K562 (cell line): ENCODE results near the gene CDAN1.

ENCODE experiments used
- ATF7 ChIP-seq: fragments of 450-650 bp; IDR thresholded peaks from 2 replicates; pipeline ENCODE4 v1.7.1; 2014; ENCODE audit warnings: mild to moderate bottlenecking, moderate library complexity
- EP300 ChIP-seq: IDR thresholded peaks from 2 replicates; pipeline ENCODE4 v1.6.1; 2012; ENCODE audit warnings: low read length, improper control_type of control experiment
- EZH2 ChIP-seq: IDR thresholded peaks from 2 replicates; pipeline ENCODE4 v1.6.1; 2012; ENCODE audit warnings: low read depth, mild to moderate bottlenecking, inconsistent platforms, low read length, borderline replicate concordance
- FOSL1 ChIP-seq: fragments of 200-800 bp; sonication (Bioruptor generic); conservative IDR thresholded peaks from 2 replicates; pipeline ENCODE4 v1.6.1; 2016; ENCODE audit warnings: missing genetic modification characterization, missing compliant biosample characterization
- GABPA ChIP-seq: fragments of 200-800 bp; sonication (Bioruptor generic); conservative IDR thresholded peaks from 2 replicates; pipeline ENCODE4 v1.6.1; 2016; ENCODE audit warnings: low read depth, missing genetic modification characterization, missing compliant biosample characterization
- HMG20B ChIP-seq: fragments of 250-450 bp; sonication (Bioruptor Pico); IDR thresholded peaks from 2 replicates; pipeline ENCODE4 v1.5.0; 2021; ENCODE audit warnings: mild to moderate bottlenecking
- JUND ChIP-seq, 2 experiments: IDR thresholded peaks; 2 replicates in 1 of 2; 3 replicates in 1 of 2; pipeline ENCODE4 v1.6.1; 2011; ENCODE audit warnings: borderline replicate concordance in 2 of 2, low read depth in 2 of 2, low read length in 2 of 2, improper control_type of control experiment in 1 of 2, missing biosample characterization in 1 of 2, missing genetic modification characterization in 1 of 2, missing genetic modification reagents in 1 of 2
- MYBL2 ChIP-seq, 2 experiments: fragments of 450-650 bp in 1 of 2; sonication (generic) in 1 of 2; formaldehyde crosslinking in 1 of 2; IDR thresholded peaks; 2 replicates each; pipeline versions ENCODE4 v1.6.1 to v1.8.1; 2017 to 2022; ENCODE audit warnings: borderline replicate concordance in 1 of 2, inconsistent platforms in 1 of 2, low read depth in 1 of 2, mild to moderate bottlenecking in 1 of 2, missing genetic modification reagents in 1 of 2, moderate library complexity in 1 of 2
- SMAD3 ChIP-seq: fragments of 450-650 bp; formaldehyde crosslinking; conservative IDR thresholded peaks from 2 replicates; pipeline ENCODE4 v1.4.0; 2020; ENCODE audit warnings: mild to moderate bottlenecking
- ZNF224 ChIP-seq: sonication (generic); formaldehyde crosslinking; IDR thresholded peaks from 2 replicates; pipeline ENCODE4 v1.8.0; 2022; ENCODE audit warnings: mild to moderate bottlenecking, missing genetic modification reagents
- ZNF384 ChIP-seq: IDR thresholded peaks from 2 replicates; pipeline ENCODE4 v1.6.1; 2012; ENCODE audit warnings: low read depth, low read length, improper control_type of control experiment
- TF ChIP-seq, protein P1 (sequence below), 3 experiments: IDR thresholded peaks in 2 of 3; conservative IDR thresholded peaks in 1 of 3; 2 replicates each; pipeline ENCODE4 v1.5.1; 2011 to 2012; ENCODE audit warnings: low read length in 3 of 3, mild to moderate bottlenecking in 3 of 3, control low read depth in 2 of 3, improper control_type of control experiment in 1 of 3, inconsistent platforms in 1 of 3, low read depth in 1 of 3, mixed read lengths in 1 of 3, moderate library complexity in 1 of 3; ENCODE audit not compliant: insufficient read depth in 2 of 3
- TF ChIP-seq, protein P2 (sequence below): fragments of 250-450 bp; sonication (Bioruptor Pico); IDR thresholded peaks from 2 replicates; pipeline ENCODE4 v1.5.0; 2021
- TF ChIP-seq, protein P3 (sequence below): fragments of 450-650 bp; IDR thresholded peaks from 2 replicates; pipeline ENCODE4 v1.6.1; 2016; ENCODE audit warnings: low read depth

DNA sequence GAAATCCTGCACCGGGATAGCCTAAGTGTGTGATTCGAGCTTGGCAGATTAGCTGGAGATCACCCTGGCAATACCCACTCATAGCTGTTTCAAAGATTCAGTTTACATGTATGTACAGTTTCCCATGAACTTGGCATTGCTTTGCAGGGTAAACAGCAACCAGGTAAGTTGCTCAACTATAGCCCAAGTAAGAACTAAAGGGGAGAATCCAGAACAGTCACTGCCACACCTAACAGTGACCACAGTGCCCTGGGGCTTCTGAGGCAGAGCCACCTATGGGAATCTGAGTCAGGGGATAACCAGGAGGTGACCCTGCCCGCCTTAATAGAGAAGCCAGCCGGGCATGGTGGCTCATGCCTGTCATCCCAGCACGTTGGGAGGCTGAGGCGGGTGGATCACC is 15.9 kb downstream of the CDAN1 start:
- no peak for TF ChIP-seq EP300
- TF ChIP-seq EZH2: no peak
- TF ChIP-seq, protein P1, sequence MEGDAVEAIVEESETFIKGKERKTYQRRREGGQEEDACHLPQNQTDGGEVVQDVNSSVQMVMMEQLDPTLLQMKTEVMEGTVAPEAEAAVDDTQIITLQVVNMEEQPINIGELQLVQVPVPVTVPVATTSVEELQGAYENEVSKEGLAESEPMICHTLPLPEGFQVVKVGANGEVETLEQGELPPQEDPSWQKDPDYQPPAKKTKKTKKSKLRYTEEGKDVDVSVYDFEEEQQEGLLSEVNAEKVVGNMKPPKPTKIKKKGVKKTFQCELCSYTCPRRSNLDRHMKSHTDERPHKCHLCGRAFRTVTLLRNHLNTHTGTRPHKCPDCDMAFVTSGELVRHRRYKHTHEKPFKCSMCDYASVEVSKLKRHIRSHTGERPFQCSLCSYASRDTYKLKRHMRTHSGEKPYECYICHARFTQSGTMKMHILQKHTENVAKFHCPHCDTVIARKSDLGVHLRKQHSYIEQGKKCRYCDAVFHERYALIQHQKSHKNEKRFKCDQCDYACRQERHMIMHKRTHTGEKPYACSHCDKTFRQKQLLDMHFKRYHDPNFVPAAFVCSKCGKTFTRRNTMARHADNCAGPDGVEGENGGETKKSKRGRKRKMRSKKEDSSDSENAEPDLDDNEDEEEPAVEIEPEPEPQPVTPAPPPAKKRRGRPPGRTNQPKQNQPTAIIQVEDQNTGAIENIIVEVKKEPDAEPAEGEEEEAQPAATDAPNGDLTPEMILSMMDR (IDR thresholded peaks at IDR 0.05 in 2 of 3, conservative IDR thresholded peaks at IDR 0.05 in 1 of 3; ENCODE audit: insufficient read depth in 2 of 3, low read depth in 1 of 3, low read length in 3 of 3): no peak
- TF ChIP-seq, protein P2, sequence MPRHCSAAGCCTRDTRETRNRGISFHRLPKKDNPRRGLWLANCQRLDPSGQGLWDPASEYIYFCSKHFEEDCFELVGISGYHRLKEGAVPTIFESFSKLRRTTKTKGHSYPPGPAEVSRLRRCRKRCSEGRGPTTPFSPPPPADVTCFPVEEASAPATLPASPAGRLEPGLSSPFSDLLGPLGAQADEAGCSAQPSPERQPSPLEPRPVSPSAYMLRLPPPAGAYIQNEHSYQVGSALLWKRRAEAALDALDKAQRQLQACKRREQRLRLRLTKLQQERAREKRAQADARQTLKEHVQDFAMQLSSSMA (CRISPR knock-in tag): no peak
- no peak for TF ChIP-seq HMG20B (CRISPR knock-in tag)
- no peak for TF ChIP-seq JUND (IDR thresholded peaks at IDR 0.05; ENCODE audit: borderline replicate concordance, low read depth, low read length)
- TF ChIP-seq JUND (tag; IDR thresholded peaks at IDR 0.05; ENCODE audit: borderline replicate concordance, low read depth, low read length): no peak
- TF ChIP-seq ZNF384: no peak
- TF ChIP-seq, protein P3, sequence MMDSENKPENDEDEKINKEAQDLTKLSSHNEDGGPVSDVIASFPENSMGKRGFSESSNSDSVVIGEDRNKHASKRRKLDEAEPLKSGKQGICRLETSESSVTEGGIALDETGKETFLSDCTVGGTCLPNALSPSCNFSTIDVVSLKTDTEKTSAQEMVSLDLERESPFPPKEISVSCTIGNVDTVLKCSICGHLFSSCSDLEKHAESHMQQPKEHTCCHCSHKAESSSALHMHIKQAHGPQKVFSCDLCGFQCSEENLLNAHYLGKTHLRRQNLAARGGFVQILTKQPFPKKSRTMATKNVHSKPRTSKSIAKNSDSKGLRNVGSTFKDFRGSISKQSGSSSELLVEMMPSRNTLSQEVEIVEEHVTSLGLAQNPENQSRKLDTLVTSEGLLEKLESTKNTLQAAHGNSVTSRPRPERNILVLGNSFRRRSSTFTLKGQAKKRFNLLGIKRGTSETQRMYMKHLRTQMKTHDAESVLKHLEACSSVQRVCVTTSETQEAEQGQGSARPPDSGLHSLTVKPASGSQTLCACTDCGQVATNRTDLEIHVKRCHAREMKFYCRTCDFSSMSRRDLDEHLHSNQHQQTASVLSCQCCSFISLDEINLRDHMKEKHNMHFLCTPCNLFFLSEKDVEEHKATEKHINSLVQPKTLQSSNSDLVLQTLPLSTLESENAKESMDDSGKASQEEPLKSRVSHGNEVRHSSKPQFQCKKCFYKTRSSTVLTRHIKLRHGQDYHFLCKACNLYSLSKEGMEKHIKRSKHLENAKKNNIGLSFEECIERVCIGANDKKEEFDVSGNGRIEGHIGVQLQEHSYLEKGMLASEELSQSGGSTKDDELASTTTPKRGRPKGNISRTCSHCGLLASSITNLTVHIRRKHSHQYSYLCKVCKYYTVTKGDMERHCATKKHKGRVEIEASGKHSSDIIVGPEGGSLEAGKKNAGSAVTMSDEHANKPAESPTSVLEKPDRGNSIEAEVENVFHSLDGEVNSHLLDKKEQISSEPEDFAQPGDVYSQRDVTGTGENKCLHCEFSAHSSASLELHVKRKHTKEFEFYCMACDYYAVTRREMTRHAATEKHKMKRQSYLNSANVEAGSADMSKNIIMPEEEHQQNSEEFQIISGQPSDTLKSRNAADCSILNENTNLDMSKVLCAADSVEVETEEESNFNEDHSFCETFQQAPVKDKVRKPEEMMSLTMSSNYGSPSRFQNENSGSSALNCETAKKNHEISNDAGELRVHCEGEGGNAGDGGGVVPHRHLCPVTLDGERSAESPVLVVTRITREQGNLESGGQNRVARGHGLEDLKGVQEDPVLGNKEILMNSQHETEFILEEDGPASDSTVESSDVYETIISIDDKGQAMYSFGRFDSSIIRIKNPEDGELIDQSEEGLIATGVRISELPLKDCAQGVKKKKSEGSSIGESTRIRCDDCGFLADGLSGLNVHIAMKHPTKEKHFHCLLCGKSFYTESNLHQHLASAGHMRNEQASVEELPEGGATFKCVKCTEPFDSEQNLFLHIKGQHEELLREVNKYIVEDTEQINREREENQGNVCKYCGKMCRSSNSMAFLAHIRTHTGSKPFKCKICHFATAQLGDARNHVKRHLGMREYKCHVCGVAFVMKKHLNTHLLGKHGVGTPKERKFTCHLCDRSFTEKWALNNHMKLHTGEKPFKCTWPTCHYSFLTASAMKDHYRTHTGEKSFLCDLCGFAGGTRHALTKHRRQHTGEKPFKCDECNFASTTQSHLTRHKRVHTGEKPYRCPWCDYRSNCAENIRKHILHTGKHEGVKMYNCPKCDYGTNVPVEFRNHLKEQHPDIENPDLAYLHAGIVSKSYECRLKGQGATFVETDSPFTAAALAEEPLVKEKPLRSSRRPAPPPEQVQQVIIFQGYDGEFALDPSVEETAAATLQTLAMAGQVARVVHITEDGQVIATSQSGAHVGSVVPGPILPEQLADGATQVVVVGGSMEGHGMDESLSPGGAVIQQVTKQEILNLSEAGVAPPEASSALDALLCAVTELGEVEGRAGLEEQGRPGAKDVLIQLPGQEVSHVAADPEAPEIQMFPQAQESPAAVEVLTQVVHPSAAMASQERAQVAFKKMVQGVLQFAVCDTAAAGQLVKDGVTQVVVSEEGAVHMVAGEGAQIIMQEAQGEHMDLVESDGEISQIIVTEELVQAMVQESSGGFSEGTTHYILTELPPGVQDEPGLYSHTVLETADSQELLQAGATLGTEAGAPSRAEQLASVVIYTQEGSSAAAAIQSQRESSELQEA: no peak
- TF ChIP-seq FOSL1 (tag): no peak
- TF ChIP-seq ATF7: no peak
- TF ChIP-seq SMAD3 (CRISPR knock-in tag): no peak
- TF ChIP-seq GABPA (tag): no peak
- no peak for TF ChIP-seq MYBL2 (IDR thresholded peaks at IDR 0.05; ENCODE audit: low read depth)
- TF ChIP-seq MYBL2 (CRISPR knock-in tag; IDR thresholded peaks at IDR 0.05; ENCODE audit: borderline replicate concordance): no peak
- TF ChIP-seq ZNF224 (CRISPR knock-in tag): no peak
